MM.1S (cell line): ENCODE results near the gene KDM4B.
"Not testable (repeated sequence)": the region's sequence is repeated elsewhere in the genome, so short reads cannot be mapped to it uniquely, and the experiment has no call there.

Experiments
- DNase-seq: peaks from one replicate; pipeline ENCODE4 v3.0.0-alpha.2; 2015
- H2AFZ ChIP-seq: fragments of 300-600 bp; sonication (generic); 2 replicates; pipeline ENCODE4 v1.6.0; 2016; ENCODE audit warnings: antibody characterized with exemption, low read length
- H3F3A ChIP-seq: fragments of 300-600 bp; sonication (generic); 2 replicates; pipeline ENCODE4 v1.6.1; 2016; ENCODE audit warnings: mild to moderate bottlenecking, antibody characterized with exemption, low read length, moderate library complexity, mixed read lengths; ENCODE audit not compliant: insufficient read depth
- H3K27ac ChIP-seq: fragments of 300-600 bp; sonication (generic); 2 replicates; pipeline ENCODE4 v1.5.1; 2016; ENCODE audit warnings: mild to moderate bottlenecking, low read length
- H3K27me3 ChIP-seq: fragments of 300-600 bp; sonication (generic); replicated peaks from 2 replicates; pipeline ENCODE4 v1.6.0; 2016; ENCODE audit warnings: low read length; ENCODE audit not compliant: insufficient read depth
- H3K36me3 ChIP-seq: fragments of 300-600 bp; sonication (generic); replicated peaks from 2 replicates; pipeline ENCODE4 v1.6.1; 2016; ENCODE audit warnings: mild to moderate bottlenecking, low read length, mixed read lengths; ENCODE audit not compliant: insufficient read depth
- H3K4me1 ChIP-seq: fragments of 300-600 bp; sonication (generic); 2 replicates; pipeline ENCODE4 v1.6.1; 2016; ENCODE audit warnings: low read length, mixed read lengths
- H3K4me2 ChIP-seq: fragments of 300-600 bp; sonication (generic); 2 replicates; pipeline ENCODE4 v1.6.0; 2016; ENCODE audit warnings: low read depth, low read length
- H3K4me3 ChIP-seq: fragments of 300-600 bp; sonication (generic); 2 replicates; pipeline ENCODE4 v1.5.1; 2016; ENCODE audit warnings: low read length, mixed read lengths
- H3K79me2 ChIP-seq: fragments of 300-600 bp; sonication (generic); 2 replicates; pipeline ENCODE4 v1.6.1; 2016; ENCODE audit warnings: mixed run types, low read length, mixed read lengths
- H3K9ac ChIP-seq: fragments of 300-600 bp; sonication (generic); 2 replicates; pipeline ENCODE4 v1.6.1; 2016; ENCODE audit warnings: low read length, mixed read lengths
- H3K9me2 ChIP-seq: fragments of 300-600 bp; sonication (generic); replicated peaks from 2 replicates; pipeline ENCODE4 v1.6.1; 2016; ENCODE audit warnings: mild to moderate bottlenecking, low read length, mixed read lengths; ENCODE audit not compliant: insufficient read depth
- H3K9me3 ChIP-seq: fragments of 300-600 bp; sonication (generic); replicated peaks from 2 replicates; pipeline ENCODE4 v1.6.1; 2016; ENCODE audit warnings: mild to moderate bottlenecking, low read length, mixed read lengths; ENCODE audit not compliant: insufficient read depth
- H4K20me1 ChIP-seq: fragments of 300-600 bp; sonication (generic); 2 replicates; pipeline ENCODE4 v1.6.1; 2016; ENCODE audit warnings: mild to moderate bottlenecking, low read length, moderate library complexity, mixed read lengths; ENCODE audit not compliant: insufficient read depth
- CTCF ChIP-seq: fragments of 300-600 bp; sonication (generic); IDR thresholded peaks from 2 replicates; pipeline ENCODE4 v1.5.1; 2016; ENCODE audit warnings: antibody characterized with exemption, low read length, mixed read lengths
- EZH2 ChIP-seq: fragments of 300-600 bp; sonication (generic); optimal IDR thresholded peaks from 2 replicates; pipeline ENCODE3; 2017; ENCODE audit warnings: low read depth, mild to moderate bottlenecking, antibody characterized with exemption, low read length, mixed read lengths
- EZH2phosphoT487 ChIP-seq: fragments of 300-600 bp; sonication (generic); IDR thresholded peaks from 2 replicates; pipeline ENCODE4 v1.6.1; 2018; ENCODE audit warnings: antibody characterized with exemption, low read length

KDM4B gene

GRCh38 chr19:5155586-5156210 lies 186.8 kb downstream of the KDM4B start:
- no peak overlapping the region for H3K27ac ChIP-seq
- no peak for DNase-seq
- H3K27me3 ChIP-seq, result no peaks in the 10 kb centered on the region
- H3K36me3 ChIP-seq, result no peaks in the 10 kb centered on the region
- no peaks in the 10 kb centered on the region for H3K9me2 ChIP-seq
- H4K20me1 ChIP-seq, result no peaks in the 10 kb centered on the region
- TF ChIP-seq CTCF, result no peak
- no peak for TF ChIP-seq EZH2
- TF ChIP-seq EZH2phosphoT487, result no peak
- H3K79me2 ChIP-seq, result no peaks in the 10 kb centered on the region
- no peaks in the 10 kb centered on the region for H3F3A ChIP-seq
- no peak overlapping the region for H3K4me3 ChIP-seq
- H3K4me1 ChIP-seq, result no peaks in the 10 kb centered on the region
- no peak overlapping the region for H3K4me2 ChIP-seq
- H3K9ac ChIP-seq, result no peak overlapping the region
- H2AFZ ChIP-seq, result no peak overlapping the region
- H3K9me3 ChIP-seq, result no peaks in the 10 kb centered on the region

- Histone ChIP-seq H3K4me1 (no peaks in the 10 kb centered on the region), H4K20me1 (no peaks in the 10 kb centered on the region), H3K36me3 (no peaks in the 10 kb centered on the region), H3K27ac (no peak overlapping the region), H2AFZ (no peak overlapping the region), H3K27me3 (no peaks in the 10 kb centered on the region), H3K79me2 (no peaks in the 10 kb centered on the region), H3K9ac (no peak overlapping the region), H3F3A (no peaks in the 10 kb centered on the region), H3K9me3 (no peaks in the 10 kb centered on the region), H3K4me2 (no peak overlapping the region), H3K9me2 (no peaks in the 10 kb centered on the region), H3K4me3 (no peak overlapping the region)
- no peak for DNase-seq
- no peak for TF ChIP-seq EZH2
- no peak for TF ChIP-seq CTCF
- no peak for TF ChIP-seq EZH2phosphoT487
These were observed 187.5 kb downstream of the KDM4B start for GRCh38 chr19:5156231-5156986.

- Histone ChIP-seq H2AFZ (no peak overlapping the region), H3F3A (no peaks in the 10 kb centered on the region), H3K79me2 (no peaks in the 10 kb centered on the region), H3K36me3 (no peaks in the 10 kb centered on the region), H3K4me3 (no peak overlapping the region), H3K9me2 (no peaks in the 10 kb centered on the region), H3K9ac (no peak overlapping the region), H3K27ac (no peak overlapping the region), H3K9me3 (no peaks in the 10 kb centered on the region), H3K27me3 (no peaks in the 10 kb centered on the region), H4K20me1 (no peaks in the 10 kb centered on the region), H3K4me1 (no peaks in the 10 kb centered on the region), H3K4me2 (no peak overlapping the region)
- TF ChIP-seq EZH2 (no peak), EZH2phosphoT487 (no peak), CTCF (no peak)
- no peak for DNase-seq
These were observed 188.3 kb downstream of the KDM4B start for GRCh38 chr19:5157186-5157585.

- not testable (repeated sequence) for H4K20me1 ChIP-seq, H3K27ac ChIP-seq, DNase-seq, H3K9me3 ChIP-seq, H3F3A ChIP-seq, H3K79me2 ChIP-seq, H3K4me1 ChIP-seq, H3K36me3 ChIP-seq, H2AFZ ChIP-seq, H3K9me2 ChIP-seq, H3K27me3 ChIP-seq, H3K4me3 ChIP-seq, H3K9ac ChIP-seq, H3K4me2 ChIP-seq
These were observed 189.7 kb downstream of the KDM4B start for GRCh38 chr19:5158549-5159134.

- not testable (repeated sequence) for H3K4me3 ChIP-seq, H3K36me3 ChIP-seq, DNase-seq, H3K9me2 ChIP-seq, H3K4me2 ChIP-seq, H3K27ac ChIP-seq, H3K79me2 ChIP-seq, H3K9me3 ChIP-seq, H2AFZ ChIP-seq, H3K9ac ChIP-seq, H4K20me1 ChIP-seq, H3K4me1 ChIP-seq, H3F3A ChIP-seq
- H3K27me3 ChIP-seq, result peaks cover 13% of the 10 kb centered on the region
These were observed 191.4 kb downstream of the KDM4B start for GRCh38 chr19:5160158-5160795.
